GM21367 (cell line): ENCODE data around the gene RMDN2.

Source experiments
- ATAC-seq: cut with Tn5 transposase; IDR thresholded peaks from one replicate; pipeline ENCODE4 v1.9.1; 2021; ENCODE audit not compliant: unreplicated experiment

RMDN2 gene

GRCh38 chr2:37925063-37925897 lies at the start of gene RMDN2:
Gene RMDN2 (plus strand): TSS chr2:37925287. CDS start chr2:37929278, 3,991 bp downstream.
- peak; percentile 76 for ATAC-seq

- ATAC-seq = no peak
Observed at GRCh38 chr2:37875403-37875906, 49.6 kb upstream of the RMDN2 start.

GRCh38 chr2:37876227-37876626 lies 48.9 kb upstream of the RMDN2 start:
- no peak for ATAC-seq

GRCh38 chr2:37877457-37878315 lies 47.4 kb upstream of the RMDN2 start:
- no peak for ATAC-seq

GRCh38 chr2:37878536-37878935 lies 46.6 kb upstream of the RMDN2 start:
- ATAC-seq = no peak

- ATAC-seq = no peak
Observed at GRCh38 chr2:37880551-37880950, 44.5 kb upstream of the RMDN2 start.

- no peak for ATAC-seq
Observed at GRCh38 chr2:37881397-37881796, 43.7 kb upstream of the RMDN2 start.

- ATAC-seq = no peak
Observed at GRCh38 chr2:37882036-37882435, 43.1 kb upstream of the RMDN2 start.

GRCh38 chr2:37883518-37883917 lies 41.6 kb upstream of the RMDN2 start:
- ATAC-seq = no peak

GRCh38 chr2:37885329-37885993 lies 39.6 kb upstream of the RMDN2 start:
- no peak for ATAC-seq

- ATAC-seq = no peak
Observed at GRCh38 chr2:37886745-37887144, 38.3 kb upstream of the RMDN2 start.

GRCh38 chr2:37887286-37887685 lies 37.8 kb upstream of the RMDN2 start:
- no peak for ATAC-seq

GRCh38 chr2:37890893-37891495 lies 34.1 kb upstream of the RMDN2 start:
- no peak for ATAC-seq

- ATAC-seq = no peak
Observed at GRCh38 chr2:37891846-37892435, 33.1 kb upstream of the RMDN2 start.

- peak; percentile 69 for ATAC-seq
Observed at GRCh38 chr2:37892436-37893114, 32.5 kb upstream of the RMDN2 start.

- ATAC-seq = no peak
Observed at GRCh38 chr2:37893327-37893726, 31.8 kb upstream of the RMDN2 start.

GRCh38 chr2:37894047-37894446 lies 31.0 kb upstream of the RMDN2 start:
- ATAC-seq = no peak

GRCh38 chr2:37894601-37895000 lies 30.5 kb upstream of the RMDN2 start:
- ATAC-seq = no peak

- ATAC-seq = no peak
Observed at GRCh38 chr2:37895140-37895539, 29.9 kb upstream of the RMDN2 start.

- no peak for ATAC-seq
Observed at GRCh38 chr2:37896319-37896718, 28.8 kb upstream of the RMDN2 start.
